Loucy (cell line): ENCODE measurements around the gene PRPF38A.

ENCODE experiments used
- EZH2phosphoT487 ChIP-seq: fragments of 200-600 bp; IDR thresholded peaks from 2 replicates; pipeline ENCODE4 v1.6.1; 2018; ENCODE audit warnings: antibody characterized with exemption, mild to moderate bottlenecking, moderate library complexity, borderline replicate concordance
- TF ChIP-seq, protein P1 (sequence below): fragments of 200-600 bp; sonication (generic); conservative IDR thresholded peaks from 2 replicates; pipeline ENCODE4 v1.5.1; 2014; ENCODE audit warnings: mild to moderate bottlenecking, antibody characterized with exemption, low read length

DNA sequence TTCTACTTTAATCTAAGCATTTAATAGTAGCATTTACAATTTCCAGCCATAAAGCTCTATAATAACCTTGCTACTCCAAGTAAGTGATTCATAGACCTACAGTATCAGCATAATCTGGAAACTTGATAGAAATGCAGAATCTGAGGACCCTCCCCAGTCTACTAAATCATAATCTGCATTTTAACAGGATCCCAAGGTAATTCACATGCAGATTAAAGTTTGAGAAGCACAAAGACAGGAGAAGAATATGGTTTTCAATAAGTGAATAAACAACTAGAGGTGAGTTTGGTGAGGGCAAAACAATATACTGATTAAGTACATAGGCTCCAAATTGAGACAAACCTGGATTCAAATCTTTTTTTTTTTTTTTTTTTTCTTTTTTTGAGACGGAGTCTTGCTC lies 57.4 kb downstream of the PRPF38A start:
- TF ChIP-seq, protein P1, sequence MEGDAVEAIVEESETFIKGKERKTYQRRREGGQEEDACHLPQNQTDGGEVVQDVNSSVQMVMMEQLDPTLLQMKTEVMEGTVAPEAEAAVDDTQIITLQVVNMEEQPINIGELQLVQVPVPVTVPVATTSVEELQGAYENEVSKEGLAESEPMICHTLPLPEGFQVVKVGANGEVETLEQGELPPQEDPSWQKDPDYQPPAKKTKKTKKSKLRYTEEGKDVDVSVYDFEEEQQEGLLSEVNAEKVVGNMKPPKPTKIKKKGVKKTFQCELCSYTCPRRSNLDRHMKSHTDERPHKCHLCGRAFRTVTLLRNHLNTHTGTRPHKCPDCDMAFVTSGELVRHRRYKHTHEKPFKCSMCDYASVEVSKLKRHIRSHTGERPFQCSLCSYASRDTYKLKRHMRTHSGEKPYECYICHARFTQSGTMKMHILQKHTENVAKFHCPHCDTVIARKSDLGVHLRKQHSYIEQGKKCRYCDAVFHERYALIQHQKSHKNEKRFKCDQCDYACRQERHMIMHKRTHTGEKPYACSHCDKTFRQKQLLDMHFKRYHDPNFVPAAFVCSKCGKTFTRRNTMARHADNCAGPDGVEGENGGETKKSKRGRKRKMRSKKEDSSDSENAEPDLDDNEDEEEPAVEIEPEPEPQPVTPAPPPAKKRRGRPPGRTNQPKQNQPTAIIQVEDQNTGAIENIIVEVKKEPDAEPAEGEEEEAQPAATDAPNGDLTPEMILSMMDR = no peak
- TF ChIP-seq EZH2phosphoT487 = no peak
